ENCODE data around the gene PARD6G. TPM values are rescaled to one million over a fixed set of nuclear protein-coding genes. Genes with fewer than 3 reads are reported as not detected.

The PARD6G gene
- total and polyA plus RNA-seq, 2 of the 13 experiments (the other 11 are each of a cell fraction or from before 2014, with no cell fraction given), result 3.6 to 7.4 TPM

- TF ChIP-seq UBTF (CRISPR knock-in tag; IDR thresholded peaks at IDR 0.05) (peak; percentile 60), ZBTB1 (CRISPR knock-in tag; IDR thresholded peaks at IDR 0.05; ENCODE audit: borderline replicate concordance) (no peak), HMGA1 (CRISPR knock-in tag; conservative IDR thresholded peaks at IDR 0.05) (no peak), RFX1 (IDR thresholded peaks at IDR 0.05) (peak; percentile 92), ZNF263 (CRISPR knock-in tag; IDR thresholded peaks at IDR 0.05) (0 out of 2 replicates have a peak, but pooled peaks have one; percentile 16), MAX (IDR thresholded peaks at IDR 0.05) (peak; percentile 47; the same call in 1 of the 2 replicates), MED1 (CRISPR knock-in tag; IDR thresholded peaks at IDR 0.05) (no peak), ZNF792 (CRISPR knock-in tag; IDR thresholded peaks at IDR 0.05) (no peak), GABPA (IDR thresholded peaks at IDR 0.05; ENCODE audit: low read depth, low read length) (peak; percentile 62), GABPA (CRISPR knock-in tag; IDR thresholded peaks at IDR 0.05; ENCODE audit: low read depth) (peak; percentile 85), SALL1 (CRISPR knock-in tag; IDR thresholded peaks at IDR 0.05) (0 out of 2 replicates have a peak, but pooled peaks have one; percentile 30), YEATS4 (CRISPR knock-in tag; IDR thresholded peaks at IDR 0.05; ENCODE audit: borderline replicate concordance) (0 out of 2 replicates have a peak, but pooled peaks have one; percentile 30), REXO4 (CRISPR knock-in tag; IDR thresholded peaks at IDR 0.05; ENCODE audit: borderline replicate concordance) (no peak), BRD4 (CRISPR knock-in tag; IDR thresholded peaks at IDR 0.05) (no peak), RARA (CRISPR knock-in tag; IDR thresholded peaks at IDR 0.05) (no peak), JDP2 (CRISPR knock-in tag; IDR thresholded peaks at IDR 0.05; ENCODE audit: borderline replicate concordance) (no peak), MAZ (IDR thresholded peaks at IDR 0.05; ENCODE audit: borderline replicate concordance, low read depth, low read length) (no peak), MAZ (CRISPR knock-in tag; IDR thresholded peaks at IDR 0.05; ENCODE audit: low read depth) (no peak), PBX3 (CRISPR knock-in tag; IDR thresholded peaks at IDR 0.05; ENCODE audit: borderline replicate concordance) (no peak), RAD51 (IDR thresholded peaks at IDR 0.05; ENCODE audit: borderline replicate concordance) (no peak), ZNF788 (CRISPR knock-in tag; IDR thresholded peaks at IDR 0.05; ENCODE audit: borderline replicate concordance) (0 out of 2 replicates have a peak, but pooled peaks have one; percentile 14), HNF4A (CRISPR knock-in tag; IDR thresholded peaks at IDR 0.05) (no peak), HNF1A (IDR thresholded peaks at IDR 0.05; ENCODE audit: low read depth) (no peak), HNF1A (CRISPR knock-in tag; IDR thresholded peaks at IDR 0.05; ENCODE audit: borderline replicate concordance) (no peak)
Observed at GRCh38 chr18:80147418-80148325, 99.6 kb downstream of the PARD6G start (continued).

Data from HepG2 (cell line).